Heart left ventricle (tissue), 16 donors: ENCODE results near the gene GABRB1. TPM values are rescaled to one million over a fixed set of nuclear protein-coding genes. Genes with fewer than 3 reads are reported as not detected.

Source experiments
- ATAC-seq, 4 donors: fragments of 200-7000 bp; cut with Tn5 transposase; one replicate each; pipeline ENCODE4 v1.9.1; 2020 to 2022; ENCODE audit warnings: moderate library complexity in 4 of 4, mild to moderate bottlenecking in 3 of 4, moderate number of reproducible peaks in 1 of 4
- DNase-seq, 5 donors: peaks; one replicate each; pipeline ENCODE4 v3.0.0-alpha.2; 2020
- H3K27ac ChIP-seq, 12 donors: fragments of 200-600 bp; sonication (generic) in 4 of 12; one replicate each; pipeline versions ENCODE4 v1.5.0 to v1.8.0; 2016 to 2022; ENCODE audit warnings: mild to moderate bottlenecking in 2 of 12
- H3K27me3 ChIP-seq, 9 donors: fragments of 200-600 bp; sonication (generic) in 2 of 9; one replicate each; pipeline versions ENCODE4 v1.5.1 to v1.8.0; 2016 to 2022; ENCODE audit warnings: mild to moderate bottlenecking in 3 of 9
- H3K36me3 ChIP-seq, 9 donors: fragments of 200-600 bp; sonication (generic) in 2 of 9; one replicate each; pipeline versions ENCODE4 v1.5.0 to v1.8.0; 2018 to 2022; ENCODE audit warnings: mild to moderate bottlenecking in 2 of 9
- H3K4me1 ChIP-seq, 12 donors: fragments of 200-600 bp; sonication (generic) in 4 of 12; one replicate each; pipeline versions ENCODE4 v1.5.0 to v1.8.0; 2016 to 2022; ENCODE audit warnings: mild to moderate bottlenecking in 3 of 12
- H3K4me3 ChIP-seq, 12 donors: fragments of 200-600 bp; sonication (generic) in 4 of 12; one replicate each; pipeline versions ENCODE4 v1.5.0 to v1.8.0; 2017 to 2022; ENCODE audit warnings: mild to moderate bottlenecking in 9 of 12, moderate library complexity in 4 of 12
- H3K9me3 ChIP-seq, 12 donors: fragments of 200-600 bp; sonication (generic) in 4 of 12; one replicate each; pipeline versions ENCODE4 v1.5.0 to v1.8.0; 2016 to 2022; ENCODE audit warnings: mild to moderate bottlenecking in 1 of 12
- CTCF ChIP-seq, 12 donors: fragments of 200-600 bp; sonication (generic) in 4 of 12; IDR thresholded peaks; one replicate each; pipeline versions ENCODE4 v1.5.0 to v1.8.0; 2018 to 2022; ENCODE audit warnings: antibody characterized with exemption in 12 of 12, mild to moderate bottlenecking in 5 of 12
- POLR2A ChIP-seq, 2 donors: fragments of 450-650 bp; IDR thresholded peaks; one replicate each; pipeline ENCODE4 v1.6.1; 2017; ENCODE audit warnings: antibody characterized with exemption in 2 of 2, mild to moderate bottlenecking in 2 of 2, moderate library complexity in 2 of 2
- WGBS, 4 donors: extraction: QIAGEN DNeasy Blood & Tissue Kit in 2 of 4; methylation state at CpG; one replicate each; pipeline versions ENCODE4 v1.1.5 to v1.1.7; 2013 to 2018; 5-methylcytosine and 5-hydroxymethylcytosine counted together
- intact Hi-C, 10 donors: fragments of 100-400 bp; cut with DNase I; formaldehyde crosslinking; loops; one replicate each; pipeline versions ENCODE4 v1.11.1 to v1.14.2; 2022
- polyA plus RNA-seq, 2 donors: library from polyadenylated mRNA; stranded (reverse); fragments of 200-250 nt; gene quantifications; one replicate each; pipeline ENCODE4 v1.2.3, GENCODE V29; 2013
- total RNA-seq, 9 donors: library from RNA; depleted of rRNA in 2 of 9; stranded (reverse); fragments of >200 nt in 2 of 9; fragmentation: NEBNext Ultra II Directional in 3 of 9; extraction: Animal tissue kit (Norgen Biotek cat#: 25700) in 3 of 9; gene quantifications; one replicate each; pipeline versions ENCODE4 v1.1.0 to v1.2.4, GENCODE V29; 2016 to 2023
- donor health status: ischemic (EF 13 %, LVEDD 7.1; RV severe dilation, severe dysfunction).
- donor health status: healthy with polysubstance abuse.
- donor health status: DM: no; HTN: yes; CAD: no.
- donor health status: DM: no; HTN: no; CAD: no.
- donor health status: ischemic (EF 25% LVEDD 6.9; RV normal size, moderate dysfunction).
- donor health status: ischemic (EF 25% LVEDD 5.7; RV mildly dilated, moderate dysfunction).
- donor health status: healthy.
- donor health status: DM: yes; HTN: yes; CAD: no.
- donor health status: ischemic (EF 35%, LVEDD 5.7; RV mildly dilated, moderate dysfunction).
- donor health status: nonischemic (EF 11% LVEDD 7.7; RV severe dilation, severe dysfunction).
- donor health status: DM: yes; HTN: yes; CAD: no.
- donor health status: PGD.
- donor health status: ischemic (EF 29% LVEDD 5.4; RV normal size, mild dysfunction).
- donor health status: nonischemic (EF 23%, LVEDD 6.1; RV moderate dilation, normal function).

The GABRB1 gene
- total and polyA plus RNA-seq, 11 donors, result 1.0 to 13.6 (median 4.5) TPM

DNA sequence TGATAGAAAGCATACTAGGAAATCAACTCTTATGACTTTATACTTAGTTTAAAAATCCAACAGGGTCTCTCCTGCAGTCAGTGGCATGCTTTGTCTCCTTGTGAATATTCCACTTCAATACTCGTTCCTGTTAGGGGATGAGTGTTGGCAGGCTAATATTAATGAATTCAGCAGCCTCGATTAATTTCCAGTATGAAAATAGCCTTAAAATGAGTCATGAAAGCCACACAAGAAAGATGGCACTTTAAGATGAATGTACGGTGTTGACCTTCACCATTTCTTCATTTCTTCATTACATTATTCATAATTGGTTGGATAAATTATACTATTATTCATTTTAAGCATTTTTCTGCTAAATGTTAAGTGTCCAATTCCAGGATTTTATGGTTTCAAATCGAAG lies 29.2 kb downstream of the GABRB1 start:
- no peak overlapping the region for H3K4me3 ChIP-seq
- DNase-seq (no peak), ATAC-seq (no peak)
- H3K4me1 ChIP-seq, result peaks cover 0 to 6% (median 0%) of the 10 kb centered on the region in 12 donors
- intact Hi-C loops, result no loop called here
- H3K9me3 ChIP-seq, result no peaks in the 10 kb centered on the region
- no peak overlapping the region for H3K27ac ChIP-seq
- 57 to 71% (median 64%) methylated on average over 4 of the region's 4 CpGs for WGBS, 4 donors
- no peaks in the 10 kb centered on the region for H3K36me3 ChIP-seq
- TF ChIP-seq CTCF (IDR thresholded peaks at IDR 0.05) (no peak), POLR2A (IDR thresholded peaks at IDR 0.05) (no peak)
- H3K27me3 ChIP-seq, result no peaks in the 10 kb centered on the region

- DNase-seq, result no peak
- TF ChIP-seq CTCF (IDR thresholded peaks at IDR 0.05) (no peak), POLR2A (IDR thresholded peaks at IDR 0.05) (no peak)
- H3K36me3 ChIP-seq, result no peaks in the 10 kb centered on the region
- H3K4me1 ChIP-seq, result peaks cover 0 to 6% (median 0%) of the 10 kb centered on the region in 12 donors
- 75 to 82% (median 80%) methylated on average over 3 of the region's 3 CpGs for WGBS, 4 donors
- no peaks in the 10 kb centered on the region for H3K9me3 ChIP-seq
- intact Hi-C loops, result no loop called here
- no peak overlapping the region for H3K4me3 ChIP-seq
- no peak overlapping the region for H3K27ac ChIP-seq
- no peak for ATAC-seq
- H3K27me3 ChIP-seq, result no peaks in the 10 kb centered on the region
Measured at GRCh38 chr4:47061435-47061834, 30.1 kb downstream of the GABRB1 start.

DNA sequence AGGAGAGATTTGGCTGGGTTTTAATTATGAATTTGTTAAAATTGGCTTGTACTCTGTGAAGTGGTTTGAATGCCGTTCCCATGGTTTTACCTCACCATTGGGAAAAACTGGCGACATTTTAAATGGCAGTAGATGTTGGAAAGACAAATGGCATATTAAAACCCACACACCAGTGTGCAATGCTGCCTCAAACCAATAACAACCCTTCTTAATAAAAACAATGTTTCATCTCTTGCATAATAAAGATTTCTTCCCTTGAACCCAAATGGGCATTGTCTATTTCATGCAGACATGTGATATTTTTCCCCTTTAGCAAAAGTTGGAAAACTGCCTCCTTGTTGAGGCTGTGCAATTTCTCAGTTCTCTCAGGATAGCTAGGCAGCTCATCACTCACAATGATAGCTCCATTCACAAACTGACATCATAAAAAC lies 33.7 kb downstream of the GABRB1 start:
- Histone ChIP-seq H3K4me1 (no peaks in the 10 kb centered on the region), H3K9me3 (no peaks in the 10 kb centered on the region), H3K27me3 (no peaks in the 10 kb centered on the region), H3K36me3 (no peaks in the 10 kb centered on the region), H3K4me3 (no peak overlapping the region), H3K27ac (no peak overlapping the region)
- DNase-seq (no peak), ATAC-seq (no peak)
- TF ChIP-seq CTCF (IDR thresholded peaks at IDR 0.05), result no peak
- TF ChIP-seq POLR2A (IDR thresholded peaks at IDR 0.05), result no peak
- 45 to 78% (median 68%) methylated on average over 2 of the region's 2 CpGs for WGBS, 4 donors
- intact Hi-C loops, result no loop called here

GRCh38 chr4:47068986-47069385 lies 37.6 kb downstream of the GABRB1 start:
- DNase-seq (no peak), ATAC-seq (no peak)
- no peaks in the 10 kb centered on the region for H3K9me3 ChIP-seq
- no peaks in the 10 kb centered on the region for H3K4me1 ChIP-seq
- no peak overlapping the region for H3K27ac ChIP-seq
- 58 to 67% (median 65%) methylated on average over 1 of the region's 1 CpG for WGBS, 4 donors
- intact Hi-C loops, result no loop called here
- TF ChIP-seq CTCF (IDR thresholded peaks at IDR 0.05), result no peak
- TF ChIP-seq POLR2A (IDR thresholded peaks at IDR 0.05), result no peak
- no peaks in the 10 kb centered on the region for H3K27me3 ChIP-seq
- H3K36me3 ChIP-seq, result no peaks in the 10 kb centered on the region
- no peak overlapping the region for H3K4me3 ChIP-seq
